HG03280 (cell line): Measurements from ENCODE around the gene GRID1.

ENCODE experiments used
- ATAC-seq: cut with Tn5 transposase; IDR thresholded peaks from one replicate; pipeline ENCODE4 v1.9.1; 2021; ENCODE audit warnings: mild to moderate bottlenecking, moderate library complexity; ENCODE audit not compliant: unreplicated experiment

The GRID1 gene

DNA sequence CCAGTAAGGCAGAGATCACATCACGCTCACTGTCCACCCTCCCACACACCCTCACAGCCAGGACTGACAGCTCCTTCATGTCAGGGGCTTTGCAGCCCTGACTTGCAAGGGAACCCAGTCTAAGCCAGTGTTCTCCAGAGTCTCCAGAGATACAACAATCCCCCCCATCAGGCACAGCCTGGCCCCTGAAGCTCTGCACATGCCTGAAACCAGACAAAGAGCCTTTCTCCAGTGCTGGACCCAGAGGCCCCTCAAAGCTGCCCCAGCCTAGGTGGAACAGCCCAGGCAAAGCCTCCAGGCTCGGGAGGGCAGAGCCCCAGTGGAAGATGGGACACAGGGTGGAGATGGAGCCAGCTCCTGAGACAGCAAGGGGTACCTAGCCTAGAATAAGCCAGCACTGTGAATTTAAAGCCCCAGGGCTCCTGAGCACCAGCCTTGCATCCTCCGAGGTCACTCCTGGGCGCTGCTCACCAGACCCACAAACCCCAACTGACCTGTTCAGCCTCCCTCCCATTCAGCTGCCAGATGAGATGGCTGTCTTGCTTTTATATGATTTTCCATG is 50.2 kb downstream of the GRID1 start:
- no peak for ATAC-seq

DNA sequence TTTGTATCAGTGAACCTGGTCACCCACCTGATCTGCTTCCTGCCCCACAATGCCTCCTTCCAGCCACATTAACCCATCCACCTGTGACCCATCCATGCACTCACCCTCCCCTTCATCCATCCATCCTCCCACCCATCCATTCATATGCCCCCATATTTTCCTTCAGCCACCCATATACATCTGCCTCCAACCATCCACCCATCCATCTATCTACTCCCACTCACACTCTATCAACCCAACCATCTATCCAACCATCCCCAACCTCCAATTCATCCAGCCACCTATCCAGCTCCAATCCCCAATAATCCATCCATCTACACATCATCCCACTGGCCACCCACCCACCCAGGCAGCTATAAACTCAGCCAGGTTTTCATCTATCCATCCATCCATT is 51.0 kb downstream of the GRID1 start:
- ATAC-seq, result no peak

DNA sequence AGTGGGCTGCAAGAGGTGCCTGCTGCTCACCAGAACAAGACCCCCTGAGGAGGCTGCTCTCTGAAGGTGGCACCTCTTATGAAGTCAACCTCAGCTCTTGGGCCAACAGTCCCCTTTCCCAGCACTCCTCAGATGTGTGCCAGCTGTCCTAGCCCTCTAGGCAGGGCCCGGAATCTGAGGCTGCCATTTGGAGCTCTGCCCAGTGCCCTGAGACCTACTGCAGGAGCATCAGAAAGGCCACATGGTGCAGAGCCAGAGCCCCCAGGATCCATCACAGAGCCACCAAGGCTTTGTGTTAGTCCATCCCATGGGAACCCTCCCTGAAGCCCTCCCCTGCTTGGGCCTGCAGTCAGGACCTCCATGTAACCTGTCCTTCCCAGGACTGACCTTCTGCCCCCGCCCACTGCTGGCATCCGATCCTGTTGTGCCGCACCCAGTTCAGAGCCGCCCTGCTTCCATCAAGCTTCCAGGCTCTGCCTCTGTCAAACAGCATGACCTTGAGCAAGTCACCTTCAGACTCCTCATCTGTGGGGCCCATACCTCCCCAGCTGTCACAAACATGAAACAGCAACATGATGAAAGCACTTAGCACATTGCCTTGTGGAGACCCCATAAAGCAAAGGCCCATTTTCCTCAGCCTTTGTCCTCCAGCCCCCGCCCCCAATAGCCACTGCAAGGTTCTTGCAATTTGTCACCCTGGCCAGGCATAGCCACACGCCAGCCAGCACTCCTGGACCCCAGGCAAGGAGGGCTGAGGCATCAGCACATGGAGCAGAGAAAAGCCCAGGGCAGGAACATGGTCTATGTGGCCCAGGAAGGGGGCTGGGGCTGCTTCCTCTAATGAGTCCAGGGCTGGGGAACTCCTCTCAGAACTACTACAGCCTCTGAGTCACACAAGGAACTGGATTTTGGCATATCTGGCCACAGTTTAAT is 51.7 kb downstream of the GRID1 start:
- ATAC-seq, result no peak

DNA sequence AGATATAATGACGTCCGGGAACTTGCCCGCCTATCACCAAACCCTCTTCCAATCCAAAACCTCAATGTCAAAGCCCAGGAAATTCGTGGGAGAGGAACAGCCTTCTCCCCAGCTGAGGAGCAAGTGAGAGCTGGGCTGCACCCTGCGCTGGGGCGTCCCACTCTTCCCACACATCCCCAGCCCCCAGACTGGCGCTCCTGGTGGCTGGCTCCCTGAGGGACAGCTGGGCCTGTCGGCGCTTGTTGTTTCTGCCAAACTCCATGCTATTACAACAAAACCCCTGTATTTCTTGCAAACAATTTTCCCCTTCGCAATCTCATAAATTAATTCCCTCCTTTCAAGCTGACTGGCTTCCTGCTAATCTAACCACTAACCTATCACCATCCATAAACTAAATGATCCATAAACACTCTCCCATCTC is 53.0 kb downstream of the GRID1 start:
- no peak for ATAC-seq

DNA sequence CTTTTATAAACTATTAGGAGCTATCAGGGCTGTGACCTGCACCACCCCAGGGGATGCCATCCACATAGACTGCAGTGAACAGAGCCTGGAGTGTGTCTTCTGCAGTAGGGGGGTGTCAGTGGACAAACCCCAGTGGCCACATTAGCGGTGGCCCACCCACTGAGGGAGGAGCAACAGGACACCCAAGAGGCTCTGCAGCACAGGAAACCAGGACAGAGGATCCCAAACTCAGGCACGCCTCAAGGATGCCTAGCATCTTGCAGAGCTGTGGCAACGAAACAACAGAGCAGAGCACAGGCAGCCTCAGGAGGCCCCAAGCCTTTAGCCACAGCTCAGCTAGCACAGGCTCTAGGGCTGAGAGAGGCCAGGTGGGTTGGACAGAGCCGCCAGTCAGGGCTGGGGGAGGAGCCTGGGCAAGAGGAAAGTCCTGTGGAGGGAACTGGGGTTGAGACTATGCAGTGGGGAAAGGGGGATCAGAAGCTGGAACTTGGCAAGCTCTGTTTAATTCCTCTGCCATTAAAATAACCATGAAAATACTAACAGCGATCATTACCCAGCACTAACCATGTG is 53.8 kb downstream of the GRID1 start:
- ATAC-seq, result no peak

DNA sequence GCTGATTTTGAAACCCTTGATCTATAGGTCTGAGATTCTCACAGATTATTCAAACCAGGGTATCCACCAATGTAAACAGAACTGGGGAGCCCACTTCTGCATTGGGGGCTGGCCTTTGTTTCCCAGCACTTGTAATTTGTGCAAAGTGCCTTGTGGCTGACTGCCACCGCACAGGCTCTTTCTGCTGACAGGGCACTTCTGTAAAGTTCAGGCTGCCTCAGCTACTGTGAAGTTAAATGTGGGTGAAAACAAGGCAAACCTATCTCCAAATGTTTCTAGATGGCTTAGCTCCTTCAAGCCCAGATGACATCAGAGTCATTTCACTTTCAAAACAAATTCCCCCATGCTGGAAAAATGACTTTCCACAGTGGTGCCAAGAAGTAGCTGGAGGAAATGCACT is 54.7 kb downstream of the GRID1 start:
- no peak for ATAC-seq

DNA sequence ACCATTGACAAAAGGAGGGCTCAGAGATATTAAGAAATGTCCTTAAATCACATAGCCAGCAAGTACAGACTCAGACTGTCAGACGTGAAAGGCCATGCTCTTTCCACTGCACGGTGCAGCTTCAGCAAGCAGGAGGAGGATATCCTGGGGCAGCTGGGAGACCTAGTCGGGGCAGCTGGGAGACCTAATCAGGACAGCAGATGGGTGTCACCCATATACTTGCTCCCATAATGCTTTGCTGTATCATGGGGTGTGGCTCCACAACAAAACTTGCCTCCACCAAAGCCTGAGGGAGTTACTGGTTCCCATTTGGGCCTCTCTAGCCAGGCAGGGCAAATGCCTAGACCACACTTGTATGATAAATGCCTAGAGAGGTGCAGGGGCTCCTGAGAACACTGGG is 55.4 kb downstream of the GRID1 start:
- ATAC-seq, result no peak

DNA sequence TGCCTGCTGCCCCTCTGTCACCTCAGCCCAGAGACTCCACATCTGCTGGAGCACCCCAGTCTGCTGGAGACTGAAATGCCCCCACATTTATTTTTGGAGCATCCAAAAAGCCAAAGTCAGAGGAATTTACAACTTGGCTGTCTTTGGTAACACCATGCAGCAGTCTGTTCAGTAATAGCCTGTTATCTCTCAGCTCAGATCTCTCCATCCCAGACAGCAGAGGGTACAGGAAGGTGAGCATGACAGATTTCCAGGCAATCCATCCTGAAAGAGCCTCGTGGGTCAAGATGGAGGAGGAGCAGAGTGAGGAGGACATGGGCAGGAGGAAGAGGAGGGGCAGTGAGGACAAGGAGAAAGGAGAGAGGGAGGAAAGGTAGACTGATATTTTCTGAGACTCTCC is 55.9 kb downstream of the GRID1 start:
- ATAC-seq, result no peak

DNA sequence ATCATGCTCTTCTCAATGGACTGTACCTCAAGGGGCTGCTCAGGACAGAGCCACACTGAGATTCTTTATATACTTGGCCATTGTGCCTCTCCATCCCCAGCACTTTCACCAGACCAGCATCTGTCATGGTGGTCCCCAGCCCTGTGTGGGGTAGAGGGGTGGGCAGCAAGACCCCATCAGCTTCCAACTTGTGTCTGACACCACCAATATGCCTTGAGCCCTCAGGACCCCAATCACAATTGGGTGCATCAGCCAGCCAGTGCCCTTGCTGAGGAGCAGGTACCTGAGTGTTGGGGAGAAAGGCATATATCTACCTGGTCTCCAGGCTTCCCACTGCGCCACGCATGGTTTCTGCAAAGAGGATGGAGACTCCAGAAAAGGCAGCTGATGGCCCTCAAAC is 56.3 kb downstream of the GRID1 start:
- ATAC-seq, result no peak

DNA sequence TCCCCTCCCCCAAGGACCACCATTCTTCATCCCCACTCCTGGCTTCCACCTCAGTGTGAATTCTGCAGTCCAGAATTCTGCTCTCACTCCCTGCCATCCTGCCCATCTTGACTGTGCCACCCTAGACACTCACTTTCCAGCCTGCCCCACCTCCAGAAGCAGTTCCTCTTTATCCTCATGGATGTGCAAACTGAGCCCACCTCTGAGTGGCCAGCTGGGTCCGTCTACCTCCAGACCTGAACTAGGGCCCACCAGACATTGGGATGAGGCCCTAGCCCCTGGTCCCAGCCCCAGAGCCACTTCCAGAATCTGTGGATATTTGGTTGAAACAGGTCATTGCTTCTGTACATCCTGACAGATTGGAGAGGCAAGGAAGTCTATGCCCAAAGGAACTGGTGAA is 58.5 kb downstream of the GRID1 start:
- ATAC-seq, result no peak

DNA sequence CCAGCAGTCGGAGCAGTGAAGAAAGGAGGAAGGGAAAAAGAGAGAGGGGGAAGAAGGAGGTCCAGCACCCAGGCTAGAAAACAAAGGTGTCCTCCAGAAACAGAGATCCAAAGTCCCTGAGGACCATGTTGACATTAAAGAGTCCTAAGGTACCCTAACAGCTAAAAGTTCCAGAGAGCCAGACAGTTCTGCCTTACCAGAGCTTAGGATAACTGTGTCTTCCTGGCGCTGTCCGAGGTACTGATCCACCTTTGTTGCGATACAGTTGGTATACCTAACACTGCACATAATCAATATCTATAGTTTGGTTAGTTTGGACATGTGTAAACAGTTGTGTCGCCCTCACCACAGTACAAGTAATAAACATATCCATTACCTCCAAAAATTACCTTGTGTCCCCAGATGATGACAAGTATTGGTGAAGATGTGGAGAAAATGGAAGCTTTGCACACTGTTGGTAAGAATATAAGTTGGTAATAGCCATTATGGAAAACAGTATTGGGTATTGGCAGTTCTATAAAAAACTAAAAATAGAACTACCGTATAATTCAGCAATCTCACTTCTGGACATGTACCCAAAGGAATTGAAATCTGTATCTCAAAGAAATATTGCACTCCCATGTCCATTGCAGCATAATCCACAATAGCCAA is 59.8 kb downstream of the GRID1 start:
- no peak for ATAC-seq

DNA sequence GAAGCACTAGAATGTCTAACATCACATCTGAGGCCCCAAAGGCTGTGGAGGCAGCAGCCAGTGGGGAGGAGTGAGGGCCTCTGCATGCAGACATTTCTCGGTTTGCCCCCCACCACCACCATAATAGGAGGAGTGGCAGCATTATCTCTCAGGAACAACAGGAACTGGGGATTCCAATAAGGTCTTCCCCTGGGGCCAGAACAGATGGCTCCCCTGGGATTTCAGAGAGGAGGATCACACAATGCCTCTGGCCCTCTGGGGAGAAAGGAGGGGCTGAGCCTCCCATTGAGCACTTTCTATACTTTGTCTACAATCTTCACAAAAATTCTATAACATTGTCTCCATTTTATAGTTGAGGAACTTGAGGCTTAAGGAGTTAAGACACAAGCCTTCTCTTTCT is 61.1 kb downstream of the GRID1 start:
- ATAC-seq, result no peak

DNA sequence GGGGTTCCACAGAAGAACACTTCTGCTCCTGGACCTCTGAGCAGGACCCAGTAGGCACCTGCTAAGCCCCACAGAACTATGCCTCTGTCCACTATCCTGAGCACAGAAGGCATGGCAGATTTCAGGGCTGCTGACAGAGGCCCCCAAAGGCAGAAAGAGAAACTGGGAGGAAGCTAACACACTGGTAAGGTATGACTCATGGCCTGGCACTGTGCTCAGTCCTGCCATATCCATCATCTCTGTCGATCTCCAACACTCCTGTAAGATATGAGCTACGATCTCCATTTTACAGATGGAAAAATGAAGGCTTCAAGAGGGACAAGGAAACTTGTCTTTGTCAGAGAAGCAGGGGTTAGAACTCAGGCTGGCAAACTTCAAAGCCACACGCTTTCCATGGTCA is 62.2 kb downstream of the GRID1 start:
- no peak for ATAC-seq

DNA sequence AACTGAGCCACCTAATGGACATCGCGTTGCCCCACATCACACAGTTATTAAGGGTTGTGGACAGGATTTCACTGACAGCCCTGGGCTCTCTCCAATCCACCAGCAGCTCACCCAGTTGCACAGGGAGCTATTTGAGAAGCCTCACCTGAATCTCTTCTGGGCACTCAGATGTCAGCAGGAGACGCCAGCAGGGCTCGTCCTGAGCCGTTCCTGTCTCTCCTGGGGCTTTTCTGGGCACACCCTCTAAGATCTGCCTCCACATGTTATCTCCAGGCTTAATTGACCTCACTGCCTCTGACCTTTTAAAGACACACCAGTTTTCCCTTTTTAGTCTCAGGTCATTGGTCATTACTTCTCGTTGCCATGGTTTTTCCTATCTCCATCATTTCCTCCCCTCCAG is 63.0 kb downstream of the GRID1 start:
- no peak for ATAC-seq

DNA sequence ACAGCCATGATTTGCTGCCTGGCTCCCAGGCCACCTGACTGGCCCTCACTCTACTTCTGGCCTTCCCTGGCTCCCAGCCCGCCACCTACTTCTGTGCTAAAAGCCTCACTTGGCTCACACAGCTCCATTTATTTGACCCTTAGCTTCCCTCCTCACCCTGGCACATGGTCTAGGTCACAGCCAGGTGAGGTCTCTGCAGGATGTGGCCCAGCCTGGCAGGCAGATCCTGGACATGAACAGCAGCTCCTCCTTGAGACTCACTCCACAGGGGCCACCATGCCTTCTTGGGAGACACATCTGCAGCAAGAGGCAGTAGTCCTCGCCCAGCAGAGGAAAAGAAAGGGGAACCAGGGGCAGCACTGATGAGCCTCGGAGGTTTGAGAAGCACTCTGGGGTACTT is 64.6 kb downstream of the GRID1 start:
- no peak for ATAC-seq

DNA sequence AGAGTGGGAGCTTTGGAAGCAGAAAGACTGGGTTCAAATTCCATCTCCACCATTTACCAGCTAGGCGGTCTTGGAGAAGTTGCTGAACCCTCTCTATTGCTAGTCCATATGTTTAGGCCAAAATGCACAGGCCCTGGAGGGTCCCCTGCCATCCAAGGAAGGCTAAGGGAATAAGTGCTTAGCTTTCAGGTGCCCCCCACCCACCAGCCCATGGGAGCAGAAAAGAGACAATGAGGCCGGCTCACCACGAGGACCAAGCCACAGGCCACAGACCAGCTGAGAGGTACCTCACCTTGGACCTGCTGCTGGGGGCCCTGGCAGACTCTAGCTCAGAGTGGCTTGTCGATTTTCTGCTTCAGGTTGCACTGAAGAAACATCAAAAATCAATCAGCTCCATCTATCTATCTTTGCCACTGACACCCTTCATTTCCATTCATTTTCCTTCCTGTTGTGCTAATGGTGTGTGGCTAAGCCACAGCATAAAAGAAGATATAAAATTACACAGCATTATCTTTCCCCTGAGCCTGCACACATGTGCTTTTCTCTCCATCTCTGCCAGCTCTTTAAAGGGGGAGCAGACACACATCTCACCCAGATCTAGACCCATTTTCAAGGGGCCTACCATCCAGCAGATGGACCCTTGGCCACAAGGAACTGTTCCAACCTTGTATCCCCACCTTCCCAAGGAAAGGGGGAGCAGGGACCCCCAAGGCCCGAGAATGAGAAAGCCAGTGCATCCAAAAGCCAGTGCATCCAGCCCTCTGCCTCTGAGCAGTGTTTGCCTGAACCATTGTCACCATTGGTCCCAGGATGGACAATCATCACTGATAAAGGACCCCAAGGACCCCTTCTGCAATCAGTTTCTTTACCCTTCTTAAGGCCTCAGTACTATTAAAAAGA is 65.4 kb downstream of the GRID1 start:
- no peak for ATAC-seq

DNA sequence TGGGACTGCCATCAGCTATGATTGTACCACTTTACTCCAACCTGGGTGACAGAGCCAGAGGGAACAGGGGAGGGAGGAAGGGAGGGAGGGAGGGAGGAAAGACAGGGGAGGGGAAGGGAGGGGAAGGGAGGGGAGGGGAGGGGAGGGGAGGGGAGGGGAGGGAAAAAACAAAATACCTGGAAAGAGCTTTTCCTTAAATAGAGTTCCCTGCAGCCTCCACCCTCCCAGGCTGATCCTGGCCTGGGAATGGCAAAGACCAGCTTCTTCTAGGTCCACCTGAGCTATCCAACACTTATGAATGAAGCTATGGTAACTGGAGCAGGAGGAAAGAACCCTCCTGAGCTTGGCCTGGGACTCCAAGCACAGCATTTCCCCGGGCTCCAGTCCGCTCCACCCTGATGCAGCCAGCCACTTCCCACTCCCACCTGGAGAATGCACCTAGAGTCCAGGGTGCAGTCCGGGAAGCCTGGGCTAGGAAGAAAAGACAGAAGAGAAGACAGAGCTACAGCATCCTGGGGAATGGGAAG is 66.1 kb downstream of the GRID1 start:
- no peak for ATAC-seq

DNA sequence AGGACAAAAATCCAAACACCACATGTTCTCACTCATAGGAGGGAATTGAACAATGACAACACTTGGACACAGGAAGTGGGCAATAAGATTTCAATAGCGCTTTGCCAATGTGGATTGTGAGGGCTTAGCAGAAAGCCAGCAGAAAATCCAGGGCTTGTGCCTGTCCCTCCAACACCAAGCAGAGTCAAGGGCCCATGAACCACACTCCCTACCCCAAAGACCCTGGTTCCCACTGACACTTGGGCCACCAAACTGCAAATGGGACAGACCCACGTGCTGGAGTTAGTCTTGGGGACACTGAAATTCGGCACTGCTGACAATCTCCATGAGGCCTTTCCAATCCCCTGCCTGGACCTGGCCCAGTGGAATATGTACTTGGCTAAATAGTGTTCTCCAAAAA is 67.0 kb downstream of the GRID1 start:
- no peak for ATAC-seq

DNA sequence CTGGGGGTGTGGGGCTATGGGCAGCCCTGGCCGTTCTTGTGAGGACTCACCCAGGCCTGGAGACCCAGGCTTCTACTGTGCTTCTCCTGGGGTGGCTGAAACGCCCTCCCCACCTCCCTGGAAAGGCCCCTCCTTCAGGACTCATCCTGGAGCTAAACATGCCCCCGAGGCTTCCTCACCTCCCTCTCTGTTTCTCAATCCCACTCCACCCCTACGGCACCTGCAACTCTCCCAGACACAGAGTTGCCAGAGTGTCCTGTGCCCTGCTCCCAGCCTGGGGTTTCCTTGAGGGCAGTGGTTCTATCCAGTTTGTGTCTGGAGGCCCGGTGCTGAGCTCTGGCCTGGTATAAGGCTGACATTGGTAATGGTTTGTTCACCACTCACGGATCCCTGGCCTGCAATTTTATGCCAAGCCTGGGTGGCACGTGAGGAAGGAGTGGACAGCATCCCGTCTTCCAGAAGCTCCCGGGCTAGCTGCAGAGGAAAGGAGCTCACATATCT is 68.0 kb downstream of the GRID1 start:
- no peak for ATAC-seq

DNA sequence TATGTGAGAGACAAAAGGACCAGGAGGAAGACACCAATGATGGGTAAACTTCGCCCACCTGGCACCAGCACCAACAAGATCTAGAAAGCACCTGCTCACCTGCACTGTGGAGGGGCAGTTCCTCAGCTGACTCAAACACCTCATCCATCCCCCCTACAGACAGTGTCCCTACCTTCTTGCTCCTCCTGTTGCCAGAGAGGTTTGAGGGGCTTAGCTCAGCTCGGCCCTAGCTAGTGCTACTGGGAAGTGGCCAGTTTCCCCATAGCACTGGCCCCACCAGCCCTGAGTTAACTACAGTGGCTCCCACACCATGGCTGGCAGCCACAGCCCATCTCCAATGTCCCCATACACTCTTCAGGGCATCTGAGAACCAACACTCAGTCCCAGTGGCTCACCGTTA is 70.8 kb downstream of the GRID1 start:
- ATAC-seq, result no peak
